Measurements from ENCODE around the gene ETV3.
A peak's percentile ranks its signal among the peaks of the same experiment; 100 is the strongest.
"Not testable (repeated sequence)": the region's sequence is repeated elsewhere in the genome, so short reads cannot be mapped to it uniquely, and the experiment has no call there.

ETV3 gene
- total RNA-seq = 143 to 232 reads per million in 2 donors

- DNase-seq = peak; percentile 72 to 93 (median 87)
Observed at GRCh38 chr1:157138220-157139051, at the start of gene ETV3. ETV3 (minus strand) TSS chr1:157138395; CDS start chr1:157136352, 2,043 bp downstream.

- DNase-seq = no peak
Observed at GRCh38 chr1:157186281-157186992, 48.2 kb upstream of the ETV3 start.

DNA sequence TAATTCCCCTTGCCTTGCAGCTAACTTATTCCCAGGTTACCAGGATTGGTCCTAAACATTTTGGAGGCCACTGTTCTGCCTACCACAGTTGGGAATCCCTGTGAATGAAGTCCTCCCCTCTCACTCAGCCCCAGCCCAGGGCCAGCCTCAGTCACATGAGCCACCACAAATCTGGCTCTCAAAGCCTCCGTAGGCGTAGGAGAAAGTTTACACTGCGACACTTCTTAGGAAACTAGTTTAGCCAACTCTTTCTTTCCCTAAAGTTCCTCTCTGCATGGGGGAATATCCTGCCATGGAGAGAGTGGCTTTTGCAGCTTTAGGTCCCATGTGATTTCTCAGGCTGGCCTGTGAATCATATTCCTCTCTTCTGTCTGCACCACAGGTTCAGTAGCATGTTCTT, 45.7 kb upstream of the ETV3 start:
- DNase-seq = no peak

DNA sequence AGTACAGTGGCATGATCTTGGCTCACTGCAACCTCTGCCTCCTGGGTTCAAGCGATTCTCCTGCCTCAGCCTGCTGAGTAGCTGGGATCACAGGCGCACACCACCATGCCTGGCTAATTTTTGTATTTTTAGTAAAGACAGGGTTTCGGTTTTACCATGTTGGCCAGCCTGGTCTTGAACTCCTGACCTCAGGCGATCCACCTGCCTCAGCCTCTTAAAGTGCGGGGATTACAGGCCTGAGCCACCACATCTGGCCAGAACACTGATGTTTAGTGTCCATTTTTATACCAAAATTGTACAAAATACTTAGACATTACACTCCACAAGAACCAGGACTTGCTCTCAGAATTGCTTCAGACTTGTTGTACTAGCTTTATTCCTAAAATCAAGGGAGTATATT, 44.2 kb upstream of the ETV3 start:
- DNase-seq = not testable (repeated sequence)

- no peak for DNase-seq
Observed at GRCh38 chr1:157181790-157182189, 43.6 kb upstream of the ETV3 start.

- DNase-seq = no peak
Observed at GRCh38 chr1:157181258-157181657, 43.1 kb upstream of the ETV3 start.

GRCh38 chr1:157178490-157178889, 40.3 kb upstream of the ETV3 start:
- DNase-seq = no peak

GRCh38 chr1:157177733-157178394, 39.7 kb upstream of the ETV3 start:
- DNase-seq = no peak

- DNase-seq = no peak
Observed at GRCh38 chr1:157176591-157177121, 38.5 kb upstream of the ETV3 start.

DNA sequence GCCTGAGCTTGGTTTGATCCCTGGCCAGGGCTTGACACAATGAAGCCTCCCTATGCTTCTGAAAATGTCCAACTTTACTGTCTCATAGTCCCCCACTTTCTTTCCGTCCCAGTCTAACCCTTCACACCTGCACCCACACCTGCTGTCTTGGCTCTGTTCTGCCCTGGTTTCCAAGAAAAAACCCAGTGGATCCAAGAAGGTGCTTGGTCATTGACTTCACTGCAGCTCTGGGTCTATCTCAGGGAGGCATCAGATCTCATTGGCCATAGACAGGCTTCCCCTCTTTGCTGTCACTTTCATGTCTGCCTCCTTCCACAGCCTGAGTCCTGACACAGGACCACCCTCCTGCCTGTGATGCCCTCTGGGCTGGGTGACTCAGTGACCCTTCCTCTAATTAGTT, 37.8 kb upstream of the ETV3 start:
- DNase-seq = no peak

DNA sequence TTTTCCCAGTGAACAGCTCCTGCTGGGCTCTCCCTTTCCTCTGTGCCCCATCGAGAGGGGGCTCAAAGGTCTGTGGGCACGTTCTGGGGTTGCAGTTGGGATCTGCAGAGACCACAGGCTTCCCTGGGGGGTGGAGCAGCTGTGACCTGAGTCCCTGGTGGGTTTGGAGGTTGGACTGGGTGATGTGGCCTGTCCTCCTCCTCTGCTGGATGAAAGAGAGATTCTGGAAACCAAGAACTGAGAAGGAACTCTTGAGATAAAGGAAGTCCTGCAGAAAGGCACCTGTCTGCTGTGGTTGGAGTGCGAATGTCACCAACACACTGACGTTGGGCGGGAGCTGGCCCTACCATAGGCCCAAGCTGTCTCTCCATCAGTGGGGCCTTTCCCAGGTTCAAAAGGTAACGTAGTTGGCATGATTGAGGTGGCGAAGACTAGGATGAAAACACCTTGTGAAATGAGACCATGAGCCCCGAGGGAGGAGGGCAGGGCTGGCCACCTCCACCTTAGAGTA, 35.8 kb upstream of the ETV3 start:
- no peak for DNase-seq

GRCh38 chr1:157173241-157173640, 35.0 kb upstream of the ETV3 start:
- not testable (repeated sequence) for DNase-seq

DNA sequence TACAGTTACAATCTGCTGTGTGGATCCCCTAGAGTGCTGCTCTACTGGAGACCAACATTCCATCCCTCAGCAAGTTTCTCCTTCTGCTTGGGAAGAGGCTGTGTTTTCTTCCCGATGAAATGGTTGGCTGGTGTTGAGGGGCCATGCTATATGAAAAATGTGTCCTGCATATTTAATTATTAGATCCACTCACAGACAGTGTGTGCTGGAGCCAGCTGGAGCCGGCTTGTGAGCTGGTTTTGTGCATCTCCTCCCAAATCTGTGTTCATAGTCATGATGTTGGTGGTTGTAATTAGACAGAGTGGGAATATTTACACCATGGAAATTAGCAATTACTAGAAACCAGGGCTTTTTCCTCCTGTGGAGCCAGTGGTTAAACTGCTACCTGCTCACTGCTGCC, 34.4 kb upstream of the ETV3 start:
- not testable (repeated sequence) for DNase-seq

DNA sequence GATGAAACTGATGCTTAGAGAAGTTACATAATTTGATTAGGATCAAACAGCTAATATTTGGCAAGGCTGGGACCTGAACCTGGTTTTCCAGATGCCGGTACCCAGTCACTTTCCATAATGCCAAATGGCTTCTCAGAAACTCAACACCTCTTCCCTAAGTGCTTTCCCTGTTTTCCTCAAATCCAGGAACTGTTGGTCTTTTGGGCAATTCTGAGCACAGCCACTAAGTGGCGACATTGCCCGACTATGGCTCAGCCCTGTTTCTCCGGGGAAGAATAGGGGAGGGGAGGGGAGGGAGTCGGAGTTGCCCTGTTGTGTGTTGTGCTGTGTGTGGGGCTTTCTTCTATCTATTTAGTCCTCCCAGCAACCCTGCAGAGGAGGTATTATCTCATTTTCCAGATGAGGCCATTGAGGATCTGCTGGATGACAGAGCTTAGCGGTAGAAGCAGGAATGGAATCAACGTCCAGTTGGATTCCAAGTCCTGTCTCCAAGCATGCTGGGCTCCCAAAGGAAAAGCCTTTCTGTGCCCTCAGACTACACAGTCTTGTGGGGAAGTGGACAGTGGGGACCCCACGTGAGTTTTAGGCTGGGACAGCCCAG, 33.8 kb upstream of the ETV3 start:
- not testable (repeated sequence) for DNase-seq

DNA sequence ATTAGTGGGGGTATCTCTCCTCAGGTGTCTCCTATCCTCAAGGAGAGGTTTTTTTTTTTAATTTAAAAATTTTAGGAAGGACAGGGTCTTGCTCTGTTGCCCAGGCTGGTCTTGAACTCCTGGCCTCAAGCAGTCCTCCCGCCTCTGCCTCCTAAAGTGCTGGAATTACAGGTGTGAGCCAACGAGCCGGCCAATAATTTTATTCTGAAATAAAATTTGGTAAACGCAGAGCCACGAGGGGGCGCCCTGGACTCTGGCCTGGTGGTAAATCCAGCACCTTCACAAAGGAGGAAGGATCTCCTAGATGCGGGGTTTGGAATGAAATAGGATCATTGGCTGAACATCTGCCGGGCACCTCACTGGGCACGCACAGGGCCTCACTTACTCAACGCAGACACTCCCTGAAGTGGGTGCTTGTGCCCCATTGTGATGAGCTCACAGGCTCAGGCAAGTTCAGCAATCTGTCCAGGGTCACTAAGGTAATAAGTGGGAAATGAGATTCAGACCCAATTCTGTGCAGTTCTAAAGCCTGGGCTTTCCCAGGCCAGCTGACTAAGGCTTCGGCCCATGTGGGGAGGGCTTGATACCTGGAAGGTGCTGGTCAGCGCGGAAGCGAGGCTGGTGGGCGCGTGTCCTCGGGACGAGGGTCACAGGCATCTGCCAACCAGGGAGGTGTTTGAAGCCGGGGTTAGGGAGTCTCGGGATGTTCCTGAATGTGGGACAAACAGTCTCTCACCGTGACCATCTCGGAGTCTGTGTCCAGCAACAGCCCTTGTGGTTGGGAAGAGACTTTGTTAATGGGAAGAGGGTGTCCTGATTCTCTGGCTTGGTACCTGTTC, 32.7 kb upstream of the ETV3 start:
- peak in 3 of 5 experiments; percentile 14 to 20 (median 15) for DNase-seq

DNA sequence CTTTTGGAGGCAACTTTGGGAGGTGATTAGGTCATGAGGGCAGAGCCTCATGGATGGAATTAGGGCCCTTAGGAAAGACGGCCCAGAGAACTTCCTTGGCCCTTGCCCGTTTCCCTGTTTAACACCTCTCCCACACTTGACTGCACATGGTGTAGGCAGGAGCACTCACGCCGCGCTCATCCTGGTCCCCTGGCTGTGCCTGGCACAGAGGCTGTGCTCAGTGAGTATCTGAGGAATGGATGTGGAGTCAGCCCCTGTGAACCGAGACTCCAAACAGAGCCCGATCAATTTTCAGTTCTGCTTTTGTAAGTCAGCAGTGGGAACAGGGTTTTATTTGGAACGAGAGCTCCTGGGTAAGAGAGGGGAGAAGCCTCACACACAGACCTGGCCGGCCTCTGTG, 29.8 kb upstream of the ETV3 start:
- no peak for DNase-seq

DNA sequence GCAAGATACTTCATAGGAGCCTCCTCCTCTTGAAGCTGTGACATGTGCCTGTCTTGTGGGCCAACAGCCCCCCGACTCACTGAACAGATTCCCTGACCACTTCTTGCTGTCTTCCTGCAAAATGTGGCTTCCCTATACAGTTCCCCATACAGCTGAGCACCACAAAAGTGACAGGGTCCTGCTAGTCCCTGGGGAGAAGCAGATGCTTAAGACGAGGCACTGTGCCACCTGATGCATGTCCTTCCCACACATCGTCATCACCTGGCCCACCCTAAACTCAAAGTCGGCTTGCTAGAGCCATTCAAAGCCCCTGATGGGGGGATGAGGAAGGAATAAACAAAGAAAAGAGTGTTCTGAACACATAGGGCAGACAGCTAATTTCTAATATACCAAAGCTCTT, 29.2 kb upstream of the ETV3 start:
- DNase-seq = no peak

DNA sequence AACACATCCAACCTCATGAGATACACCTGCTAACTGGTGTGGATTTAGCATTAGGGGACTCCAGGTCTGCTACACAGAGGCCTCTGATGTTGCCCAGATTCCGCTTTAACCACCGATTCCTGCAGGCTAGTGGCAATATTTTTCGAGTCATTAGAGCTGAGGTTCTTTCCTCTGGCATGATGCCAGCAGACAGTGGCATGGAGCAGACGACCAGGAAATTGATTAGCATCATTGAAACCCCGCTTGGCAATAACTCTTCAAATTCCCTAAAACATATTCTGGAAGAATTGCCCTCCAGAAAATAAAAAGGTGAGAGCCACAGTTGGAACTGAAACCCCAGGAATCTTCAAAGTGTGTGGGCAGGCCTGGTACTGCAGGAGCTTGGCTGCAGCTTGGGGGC, 28.4 kb upstream of the ETV3 start:
- DNase-seq = no peak

GRCh38 chr1:157163273-157164127, 25.3 kb upstream of the ETV3 start:
- DNase-seq = peak; percentile 22 to 67 (median 51)

DNA sequence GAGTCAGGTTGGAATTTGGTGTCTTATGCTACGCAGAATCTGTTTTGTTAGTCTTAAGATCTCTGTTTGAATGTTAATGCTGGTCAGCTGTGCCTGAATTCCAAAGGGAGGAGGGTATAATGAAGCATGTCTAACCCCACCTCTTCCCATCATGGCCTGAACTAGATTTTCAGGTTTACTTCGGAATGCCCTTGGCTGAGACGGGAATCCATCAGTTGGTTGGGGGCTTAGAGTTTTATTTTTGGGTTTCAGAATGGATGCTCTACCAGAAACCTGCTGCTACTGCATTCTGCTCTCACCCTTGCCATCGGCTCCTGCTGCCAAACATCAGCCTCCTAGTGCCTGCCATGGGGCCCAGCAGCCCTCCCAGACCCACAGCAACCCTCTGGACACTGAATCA, 24.1 kb upstream of the ETV3 start:
- no peak for DNase-seq

- DNase-seq = no peak
Observed at GRCh38 chr1:157161901-157162300, 23.7 kb upstream of the ETV3 start.
